Stimulated activated naive CD4-positive, alpha-beta T cell treated with Interleukin-2 at 50 U/mL for 16 hours (primary cell): ENCODE measurements around the gene RAB8A.
"Not testable (repeated sequence)": the region's sequence is repeated elsewhere in the genome, so short reads cannot be mapped to it uniquely, and the experiment has no call there.

Source experiments
- DNase-seq: peaks from one replicate; lab custom pipeline; 2025; lab: John Stamatoyannopoulos, UW

The RAB8A gene

GRCh38 chr19:16178866-16179265, 67.2 kb downstream of the RAB8A start:
- DNase-seq: not testable (repeated sequence)

DNA sequence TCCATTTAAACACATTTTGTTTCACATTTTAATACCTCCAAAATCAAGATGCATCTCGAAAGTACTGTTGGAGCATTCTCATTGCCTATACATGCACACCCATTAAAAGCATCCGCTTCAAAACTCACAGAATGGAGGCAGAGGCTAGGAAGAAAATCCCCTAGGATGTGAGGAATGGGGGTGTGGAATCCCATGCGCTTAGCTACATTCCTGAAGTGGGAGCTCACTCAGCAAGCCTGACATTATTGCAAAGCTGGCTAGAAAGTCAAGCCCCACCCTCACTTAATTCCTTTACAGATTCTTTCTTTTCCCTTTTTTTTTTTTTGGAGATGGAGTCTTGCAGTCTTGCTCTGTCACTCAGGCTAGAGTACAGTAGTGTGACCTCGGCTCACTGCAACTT, 68.9 kb downstream of the RAB8A start:
- no peak for DNase-seq
